K562 (cell line): Measurements from ENCODE around the gene TMEM167B.

ENCODE experiments used
- ARID2 ChIP-seq: fragments of 450-650 bp; IDR thresholded peaks from 2 replicates; pipeline ENCODE4 v1.6.1; 2017; ENCODE audit warnings: antibody characterized with exemption, mild to moderate bottlenecking
- CAMTA2 ChIP-seq: fragments of 250-450 bp; sonication (Bioruptor Pico); conservative IDR thresholded peaks from 2 replicates; pipeline ENCODE4 v1.5.1; 2022
- CTCF ChIP-seq, 3 experiments: IDR thresholded peaks in 2 of 3; conservative IDR thresholded peaks in 1 of 3; 2 replicates each; pipeline ENCODE4 v1.5.1; 2011 to 2012; ENCODE audit warnings: low read length in 3 of 3, mild to moderate bottlenecking in 3 of 3, control low read depth in 2 of 3, improper control_type of control experiment in 1 of 3, inconsistent platforms in 1 of 3, low read depth in 1 of 3, mixed read lengths in 1 of 3, moderate library complexity in 1 of 3; ENCODE audit not compliant: insufficient read depth in 2 of 3
- ETV6 ChIP-seq, 3 experiments: fragments of 150-350 bp in 1 of 3; sonication (generic) in 1 of 3; formaldehyde crosslinking in 1 of 3; IDR thresholded peaks; 2 replicates each; pipeline versions ENCODE4 v1.6.1 to v1.8.0; 2014 to 2022; ENCODE audit warnings: borderline replicate concordance in 2 of 3, low read depth in 2 of 3, antibody characterized with exemption in 1 of 3, low read length in 1 of 3, mild to moderate bottlenecking in 1 of 3, missing genetic modification reagents in 1 of 3
- HBP1 ChIP-seq: fragments of 450-650 bp; formaldehyde crosslinking; IDR thresholded peaks from 2 replicates; pipeline ENCODE4 v1.4.0; 2022; ENCODE audit warnings: missing genetic modification characterization
- L3MBTL2 ChIP-seq: fragments of 450-650 bp; IDR thresholded peaks from 2 replicates; pipeline ENCODE4 v1.6.1; 2016; ENCODE audit warnings: mild to moderate bottlenecking, moderate library complexity
- SP1 ChIP-seq: sonication (generic); formaldehyde crosslinking; IDR thresholded peaks from 2 replicates; pipeline ENCODE4 v1.8.1; 2022; ENCODE audit warnings: mild to moderate bottlenecking, missing genetic modification reagents
- YY1 ChIP-seq, 3 experiments: IDR thresholded peaks; 2 replicates each; pipeline ENCODE4 v1.6.1; 2011; ENCODE audit warnings: low read length in 2 of 3, mild to moderate bottlenecking in 2 of 3, moderate library complexity in 2 of 3, borderline replicate concordance in 1 of 3, control low read depth in 1 of 3, low read depth in 1 of 3; ENCODE audit not compliant: insufficient read depth in 3 of 3, insufficient replicate concordance in 2 of 3, control insufficient read depth in 1 of 3, insufficient read length in 1 of 3; ENCODE audit errors: extremely low read depth in 1 of 3
- ZFP36 ChIP-seq: fragments of 150-350 bp; IDR thresholded peaks from 2 replicates; pipeline ENCODE4 v1.6.1; 2018; ENCODE audit warnings: low read length, low read depth; ENCODE audit not compliant: partially characterized antibody

- TF ChIP-seq ZFP36 (no peak), CTCF (IDR thresholded peaks at IDR 0.05 in 2 of 3, conservative IDR thresholded peaks at IDR 0.05 in 1 of 3; ENCODE audit: insufficient read depth in 2 of 3, low read depth in 1 of 3, low read length in 3 of 3) (no peak), ARID2 (no peak), L3MBTL2 (no peak), HBP1 (CRISPR knock-in tag) (no peak), YY1 (IDR thresholded peaks at IDR 0.05; ENCODE audit: borderline replicate concordance in 1 of 3, control insufficient read depth in 1 of 3, extremely low read depth in 1 of 3, insufficient read depth in 3 of 3, insufficient read length in 1 of 3, insufficient replicate concordance in 2 of 3, low read depth in 1 of 3, low read length in 2 of 3) (no peak), SP1 (peak; percentile 33; the same call in 1 of the 2 replicates), CAMTA2 (CRISPR knock-in tag) (no peak), ETV6 (IDR thresholded peaks at IDR 0.05; ENCODE audit: borderline replicate concordance in 1 of 2, low read depth in 2 of 2, low read length in 1 of 2) (no peak), ETV6 (CRISPR knock-in tag; IDR thresholded peaks at IDR 0.05; ENCODE audit: borderline replicate concordance) (no peak)
Observed at GRCh38 chr1:109091078-109091838, 694 bp downstream of the TMEM167B start.
